ENCODE measurements around the gene ZBTB12.
"Not testable (repeated sequence)": the region's sequence is repeated elsewhere in the genome, so short reads cannot be mapped to it uniquely, and the experiment has no call there.

The ZBTB12 gene, protein sequence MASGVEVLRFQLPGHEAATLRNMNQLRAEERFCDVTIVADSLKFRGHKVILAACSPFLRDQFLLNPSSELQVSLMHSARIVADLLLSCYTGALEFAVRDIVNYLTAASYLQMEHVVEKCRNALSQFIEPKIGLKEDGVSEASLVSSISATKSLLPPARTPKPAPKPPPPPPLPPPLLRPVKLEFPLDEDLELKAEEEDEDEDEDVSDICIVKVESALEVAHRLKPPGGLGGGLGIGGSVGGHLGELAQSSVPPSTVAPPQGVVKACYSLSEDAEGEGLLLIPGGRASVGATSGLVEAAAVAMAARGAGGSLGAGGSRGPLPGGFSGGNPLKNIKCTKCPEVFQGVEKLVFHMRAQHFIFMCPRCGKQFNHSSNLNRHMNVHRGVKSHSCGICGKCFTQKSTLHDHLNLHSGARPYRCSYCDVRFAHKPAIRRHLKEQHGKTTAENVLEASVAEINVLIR

DNA sequence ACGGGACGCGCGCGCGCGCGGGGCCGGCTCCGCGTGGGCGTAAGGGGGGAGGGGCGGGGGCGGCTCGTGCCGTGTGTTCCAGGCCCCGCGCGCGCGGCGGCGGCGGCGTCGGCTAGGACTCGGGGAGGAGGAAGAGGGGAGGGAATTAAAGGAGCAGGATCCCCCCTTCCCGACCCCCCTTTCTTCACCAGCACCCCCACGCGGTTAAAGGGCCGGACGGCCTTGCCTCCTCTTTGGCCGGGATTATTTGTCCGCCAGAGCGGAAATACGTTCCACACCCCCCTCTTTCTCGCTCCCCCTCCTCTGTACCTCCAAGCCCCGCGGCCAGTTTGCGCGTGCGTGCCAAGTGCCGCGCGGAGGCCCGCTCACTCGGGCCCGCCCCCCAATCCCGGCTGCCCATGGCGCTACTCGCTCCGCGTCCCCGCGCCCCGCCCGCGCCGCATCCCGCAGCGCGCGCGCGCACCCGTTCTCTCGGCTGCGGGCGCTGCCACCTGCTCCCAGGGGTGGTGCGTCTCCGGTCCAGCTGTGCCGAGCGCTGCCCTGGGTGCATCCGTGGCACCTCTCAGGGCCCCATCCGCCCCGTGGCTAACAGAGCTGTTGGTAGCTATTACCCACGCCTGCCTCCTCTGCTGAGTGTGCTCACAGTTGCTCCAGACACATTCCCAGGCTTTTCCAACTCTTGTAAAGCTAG, at the start of gene ZBTB12:
Gene ZBTB12 (minus strand): TSS at position 134 of the 691 bp plus-strand sequence. CDS start 781 bp downstream, outside the sequence.
- DNase-seq (ENCODE audit: low read depth) = peak; percentile 75

DNA sequence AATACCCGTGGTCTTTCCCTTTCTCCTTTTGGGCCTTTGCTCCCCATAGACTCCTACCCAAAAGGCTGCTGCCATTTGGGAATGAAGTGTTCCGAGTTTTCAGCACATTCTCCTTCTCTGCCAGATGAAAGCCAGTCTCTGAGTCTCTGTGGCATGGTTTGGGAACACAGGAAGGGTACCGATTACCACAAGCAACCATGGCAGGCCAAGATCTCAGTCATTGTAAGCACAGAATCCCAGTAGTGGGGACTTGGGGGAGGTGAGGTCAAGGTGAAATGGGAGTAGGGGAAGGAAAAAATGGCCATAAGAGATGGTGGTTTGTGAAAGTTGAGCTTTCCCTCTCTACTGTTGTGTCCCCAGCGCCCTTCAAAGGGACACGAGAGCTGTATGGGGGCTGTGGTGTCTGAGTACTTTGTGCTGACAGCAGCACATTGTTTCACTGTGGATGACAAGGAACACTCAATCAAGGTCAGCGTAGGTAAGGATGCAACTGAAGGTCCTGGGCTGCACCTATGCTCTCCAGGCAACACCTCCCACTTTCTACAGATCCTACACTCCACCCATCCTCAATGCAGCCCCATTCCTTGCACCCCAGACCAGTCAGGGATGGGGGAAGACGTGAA, 48.2 kb upstream of the ZBTB12 start:
- DNase-seq (ENCODE audit: low read depth) = no peak

DNA sequence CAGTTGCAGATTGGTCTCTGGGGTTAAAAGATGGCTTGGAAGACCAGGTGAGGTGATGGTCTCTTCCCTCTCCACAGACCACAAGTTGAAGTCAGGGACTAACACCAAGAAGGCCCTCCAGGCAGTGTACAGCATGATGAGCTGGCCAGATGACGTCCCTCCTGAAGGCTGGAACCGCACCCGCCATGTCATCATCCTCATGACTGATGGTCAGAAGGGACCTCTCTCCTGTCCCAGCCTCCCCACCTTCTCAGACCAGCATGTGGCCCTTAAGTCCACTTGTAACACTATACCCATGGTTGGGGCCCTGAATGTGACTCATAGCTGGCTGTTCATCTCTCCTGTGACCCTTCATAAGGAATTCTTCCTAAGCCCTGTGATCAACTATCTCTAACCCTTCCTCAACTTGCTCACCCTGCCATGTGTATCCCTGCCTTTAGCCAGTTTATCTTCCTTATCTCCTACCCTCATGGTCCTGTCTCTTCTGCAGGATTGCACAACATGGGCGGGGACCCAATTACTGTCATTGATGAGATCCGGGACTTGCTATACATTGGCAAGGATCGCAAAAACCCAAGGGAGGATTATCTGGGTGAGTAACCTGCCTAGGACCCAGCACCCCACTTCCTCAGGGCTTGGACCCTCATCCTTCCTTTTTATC, 47.0 kb upstream of the ZBTB12 start:
- no peak for DNase-seq (ENCODE audit: low read depth)

DNA sequence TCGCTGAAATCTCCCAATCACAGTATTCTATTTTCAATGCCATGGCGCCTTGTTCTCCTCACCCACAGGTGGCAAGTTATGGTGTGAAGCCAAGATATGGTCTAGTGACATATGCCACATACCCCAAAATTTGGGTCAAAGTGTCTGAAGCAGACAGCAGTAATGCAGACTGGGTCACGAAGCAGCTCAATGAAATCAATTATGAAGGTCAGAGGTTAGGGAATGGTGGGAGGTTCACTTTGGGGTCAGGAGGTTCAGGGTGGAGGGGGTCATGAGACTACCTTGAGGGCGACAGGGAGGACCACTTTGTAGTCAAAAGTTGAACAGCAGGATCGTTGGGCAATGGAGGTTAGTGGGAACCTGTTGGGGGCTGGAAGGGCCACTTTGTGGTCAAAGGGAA, 46.4 kb upstream of the ZBTB12 start:
- no peak for DNase-seq (ENCODE audit: low read depth)

DNA sequence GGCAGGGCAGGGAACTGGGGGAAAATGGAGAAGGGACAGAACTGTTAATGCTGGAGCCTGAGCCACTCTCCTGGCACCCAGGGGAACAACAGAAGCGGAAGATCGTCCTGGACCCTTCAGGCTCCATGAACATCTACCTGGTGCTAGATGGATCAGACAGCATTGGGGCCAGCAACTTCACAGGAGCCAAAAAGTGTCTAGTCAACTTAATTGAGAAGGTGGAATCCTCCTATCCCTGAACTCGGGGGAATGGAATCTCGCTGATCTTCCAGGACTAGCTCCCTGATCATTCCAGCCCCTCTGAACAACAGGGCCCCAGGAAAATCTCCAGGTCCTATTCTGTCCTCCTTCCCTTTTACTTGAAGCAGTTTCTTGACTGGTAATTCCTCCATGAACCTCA, 46.0 kb upstream of the ZBTB12 start:
- DNase-seq (ENCODE audit: low read depth) = no peak

DNA sequence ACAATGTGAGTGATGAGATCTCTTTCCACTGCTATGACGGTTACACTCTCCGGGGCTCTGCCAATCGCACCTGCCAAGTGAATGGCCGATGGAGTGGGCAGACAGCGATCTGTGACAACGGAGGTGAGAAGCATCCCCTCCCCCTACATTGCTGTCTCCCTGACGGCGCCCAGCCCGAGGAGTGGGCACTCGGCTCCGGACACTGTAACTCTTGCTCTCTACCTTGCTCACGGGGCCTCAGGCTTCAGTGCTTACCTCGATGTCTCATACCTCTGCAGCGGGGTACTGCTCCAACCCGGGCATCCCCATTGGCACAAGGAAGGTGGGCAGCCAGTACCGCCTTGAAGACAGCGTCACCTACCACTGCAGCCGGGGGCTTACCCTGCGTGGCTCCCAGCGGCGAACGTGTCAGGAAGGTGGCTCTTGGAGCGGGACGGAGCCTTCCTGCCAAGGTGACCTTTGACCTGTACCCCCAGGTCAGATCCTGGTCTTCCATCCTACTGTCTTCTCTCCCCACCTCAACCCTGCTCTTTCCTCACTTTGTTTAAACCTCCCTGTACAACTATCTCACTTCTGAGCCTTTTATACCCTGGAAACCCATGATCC, 45.3 kb upstream of the ZBTB12 start:
- DNase-seq (ENCODE audit: low read depth) = no peak

DNA sequence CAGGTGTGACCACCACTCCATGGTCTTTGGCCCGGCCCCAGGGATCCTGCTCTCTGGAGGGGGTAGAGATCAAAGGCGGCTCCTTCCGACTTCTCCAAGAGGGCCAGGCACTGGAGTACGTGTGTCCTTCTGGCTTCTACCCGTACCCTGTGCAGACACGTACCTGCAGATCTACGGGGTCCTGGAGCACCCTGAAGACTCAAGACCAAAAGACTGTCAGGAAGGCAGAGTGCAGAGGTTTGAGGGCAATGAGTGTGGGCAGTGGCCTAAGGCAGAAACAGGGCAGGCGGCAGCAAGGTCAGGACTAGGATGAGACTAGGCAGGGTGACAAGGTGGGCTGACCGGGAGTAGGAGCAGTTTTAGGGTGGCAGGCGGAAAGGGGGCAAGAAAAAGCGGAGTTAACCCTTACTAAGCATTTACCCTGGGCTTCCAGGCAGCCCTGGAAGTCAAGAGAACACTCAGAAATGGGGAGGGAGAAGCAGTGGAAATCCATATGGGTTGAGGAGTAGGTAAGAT, 44.5 kb upstream of the ZBTB12 start:
- no peak for DNase-seq (ENCODE audit: low read depth)

DNA sequence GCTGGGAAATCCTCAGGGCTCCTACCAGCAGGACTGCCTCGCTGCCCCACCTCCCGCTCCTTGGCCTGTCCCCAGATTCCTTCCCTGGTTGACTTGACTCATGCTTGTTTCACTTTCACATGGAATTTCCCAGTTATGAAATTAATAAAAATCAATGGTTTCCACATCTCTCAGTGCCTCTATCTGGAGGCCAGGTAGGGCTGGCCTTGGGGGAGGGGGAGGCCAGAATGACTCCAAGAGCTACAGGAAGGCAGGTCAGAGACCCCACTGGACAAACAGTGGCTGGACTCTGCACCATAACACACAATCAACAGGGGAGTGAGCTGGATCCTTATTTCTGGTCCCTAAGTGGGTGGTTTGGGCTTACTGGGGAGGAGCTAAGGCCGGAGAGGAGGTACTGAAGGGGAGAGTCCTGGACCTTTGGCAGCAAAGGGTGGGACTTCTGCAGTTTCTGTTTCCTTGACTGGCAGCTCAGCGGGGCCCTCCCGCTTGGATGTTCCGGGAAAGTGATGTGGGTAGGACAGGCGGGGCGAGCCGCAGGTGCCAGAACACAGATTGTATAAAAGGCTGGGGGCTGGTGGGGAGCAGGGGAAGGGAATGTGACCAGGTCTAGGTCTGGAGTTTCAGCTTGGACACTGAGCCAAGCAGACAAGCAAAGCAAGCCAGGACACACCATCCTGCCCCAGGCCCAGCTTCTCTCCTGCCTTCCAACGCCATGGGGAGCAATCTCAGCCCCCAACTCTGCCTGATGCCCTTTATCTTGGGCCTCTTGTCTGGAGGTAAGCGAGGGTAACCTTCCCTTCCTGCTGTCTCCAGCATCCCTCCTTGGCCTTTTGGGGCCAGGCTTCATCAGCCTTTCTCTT, 43.9 kb upstream of the ZBTB12 start, which contains the start of gene CFB:
Gene CFB (plus strand): TSS at position 589 of the 863 bp plus-strand sequence. CDS start 127 bp downstream, at position 716.
- no peak for DNase-seq (ENCODE audit: low read depth)

DNA sequence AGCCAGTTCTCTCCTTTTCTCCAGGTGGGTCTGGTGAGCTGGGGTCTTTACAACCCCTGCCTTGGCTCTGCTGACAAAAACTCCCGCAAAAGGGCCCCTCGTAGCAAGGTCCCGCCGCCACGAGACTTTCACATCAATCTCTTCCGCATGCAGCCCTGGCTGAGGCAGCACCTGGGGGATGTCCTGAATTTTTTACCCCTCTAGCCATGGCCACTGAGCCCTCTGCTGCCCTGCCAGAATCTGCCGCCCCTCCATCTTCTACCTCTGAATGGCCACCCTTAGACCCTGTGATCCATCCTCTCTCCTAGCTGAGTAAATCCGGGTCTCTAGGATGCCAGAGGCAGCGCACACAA, 43.2 kb upstream of the ZBTB12 start:
- no peak for DNase-seq (ENCODE audit: low read depth)

DNA sequence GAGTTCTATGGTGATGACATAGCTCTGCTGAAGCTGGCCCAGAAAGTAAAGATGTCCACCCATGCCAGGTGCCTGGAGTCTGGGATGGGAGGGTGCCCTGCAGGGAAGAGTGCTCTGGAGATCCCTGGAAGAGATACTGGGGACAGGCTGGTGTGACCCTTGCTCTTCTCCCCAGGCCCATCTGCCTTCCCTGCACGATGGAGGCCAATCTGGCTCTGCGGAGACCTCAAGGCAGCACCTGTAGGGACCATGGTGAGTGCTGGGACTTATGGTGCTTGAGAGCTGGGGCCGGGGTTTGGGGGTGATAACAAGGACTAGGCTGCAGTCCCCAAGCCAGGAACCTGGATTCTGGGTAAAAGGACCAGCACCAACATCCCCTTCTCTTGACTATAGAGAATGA, 41.9 kb upstream of the ZBTB12 start:
- no peak for DNase-seq (ENCODE audit: low read depth)

DNA sequence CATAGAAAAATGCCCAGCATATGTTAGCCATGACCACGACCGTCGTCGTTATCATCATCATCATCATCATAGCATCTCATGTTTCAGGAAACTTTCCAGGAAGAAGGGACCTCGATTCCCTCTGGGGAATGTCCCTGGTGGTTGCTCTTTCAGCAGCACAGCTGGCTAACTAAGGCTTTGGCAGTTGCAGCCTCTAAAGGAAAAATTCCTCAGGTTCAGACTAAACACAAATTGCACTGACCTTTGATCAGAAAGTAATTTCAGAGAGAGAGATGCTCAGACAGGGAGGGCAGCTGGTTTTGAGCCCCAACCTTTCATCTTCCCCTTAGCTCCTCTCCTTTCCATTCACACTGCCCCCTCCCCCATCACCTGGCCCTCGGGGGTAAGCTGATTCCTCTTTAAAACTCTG, 38.4 kb upstream of the ZBTB12 start:
- DNase-seq (ENCODE audit: low read depth) = no peak

DNA sequence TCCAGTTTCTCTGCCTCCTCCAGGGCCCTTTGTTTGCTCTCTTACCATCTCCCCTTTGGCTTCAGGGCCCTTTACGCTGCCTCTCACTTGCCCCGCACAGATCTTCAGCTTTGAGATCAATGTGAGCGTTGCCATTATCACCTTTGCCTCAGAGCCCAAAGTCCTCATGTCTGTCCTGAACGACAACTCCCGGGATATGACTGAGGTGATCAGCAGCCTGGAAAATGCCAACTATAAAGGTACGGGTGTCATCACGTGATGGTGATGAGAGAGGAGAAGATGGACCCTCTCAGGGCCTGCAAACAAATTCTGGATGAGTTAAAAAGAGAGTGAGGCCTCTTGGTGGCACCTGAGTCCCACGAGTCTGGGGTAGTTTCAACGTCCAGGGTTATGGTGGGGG, 33.9 kb upstream of the ZBTB12 start:
- no peak for DNase-seq (ENCODE audit: low read depth)

DNA sequence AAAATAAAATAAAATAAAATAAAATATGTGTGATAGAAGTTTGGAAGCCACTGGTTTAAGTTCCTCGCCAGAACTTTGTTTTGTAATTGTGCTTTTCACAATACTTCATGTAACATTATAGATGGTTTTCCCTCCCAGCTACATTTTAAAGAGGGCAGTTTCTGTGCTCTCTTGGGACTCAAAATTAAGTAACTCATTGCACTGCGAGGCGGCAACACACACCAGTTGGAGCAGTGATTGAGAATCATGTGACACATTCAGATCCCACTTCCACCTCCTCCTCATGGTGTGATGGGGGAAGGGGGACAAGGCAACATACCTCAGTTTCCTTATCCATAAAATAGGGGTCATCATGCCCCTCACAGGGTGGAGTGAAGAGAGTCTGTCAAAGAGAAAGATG, 33.1 kb upstream of the ZBTB12 start:
- DNase-seq (ENCODE audit: low read depth) = no peak

DNA sequence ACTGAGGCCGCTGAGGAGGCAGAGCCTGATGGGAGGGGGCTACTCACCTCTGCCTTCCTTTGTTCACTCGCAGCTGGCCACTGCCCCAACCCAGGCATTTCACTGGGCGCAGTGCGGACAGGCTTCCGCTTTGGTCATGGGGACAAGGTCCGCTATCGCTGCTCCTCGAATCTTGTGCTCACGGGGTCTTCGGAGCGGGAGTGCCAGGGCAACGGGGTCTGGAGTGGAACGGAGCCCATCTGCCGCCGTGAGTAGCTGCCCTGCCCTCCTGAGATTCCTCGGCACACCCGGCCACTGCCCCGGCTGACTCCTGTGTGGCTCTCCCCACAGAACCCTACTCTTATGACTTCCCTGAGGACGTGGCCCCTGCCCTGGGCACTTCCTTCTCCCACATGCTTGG, 31.7 kb upstream of the ZBTB12 start:
- DNase-seq (ENCODE audit: low read depth) = no peak

DNA sequence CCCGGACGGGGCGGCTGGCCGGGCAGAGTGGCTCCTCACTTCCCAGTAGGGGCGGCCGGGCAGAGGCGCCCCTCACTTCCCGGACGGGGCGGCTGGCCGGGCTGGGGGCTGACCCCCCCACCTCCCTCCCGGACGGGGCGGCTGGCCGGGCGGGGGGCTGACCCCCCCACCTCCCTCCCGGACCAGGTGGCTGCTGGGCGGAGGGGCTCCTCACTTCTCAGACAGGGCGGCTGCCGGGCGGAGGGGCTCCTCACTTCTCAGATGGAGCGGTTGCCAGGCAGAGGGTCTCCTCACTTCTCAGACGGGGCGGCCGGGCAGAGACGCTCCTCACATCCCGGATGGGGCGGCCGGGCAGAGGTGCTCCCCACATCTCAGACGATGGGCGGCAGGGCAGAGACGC, 30.3 kb upstream of the ZBTB12 start:
- not testable (repeated sequence) for DNase-seq (ENCODE audit: low read depth)

DNA sequence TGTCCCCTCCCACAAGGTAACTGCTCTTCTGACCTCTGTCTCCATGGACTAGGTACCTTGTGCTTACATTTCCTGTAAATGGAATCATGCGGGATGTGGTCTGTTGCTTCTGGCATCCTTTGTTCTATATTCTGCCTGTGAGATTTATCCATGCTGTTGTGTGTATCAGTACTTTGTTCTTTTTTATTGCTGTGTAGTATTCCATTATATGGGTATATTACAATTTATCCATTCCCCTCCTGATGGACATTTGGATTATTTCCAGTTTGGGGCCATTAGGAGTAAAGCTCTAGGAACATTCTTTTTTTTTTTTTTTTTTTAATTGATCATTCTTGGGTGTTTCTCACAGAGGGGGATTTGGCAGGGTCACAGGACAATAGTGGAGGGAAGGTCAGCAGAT, 29.1 kb upstream of the ZBTB12 start:
- no peak for DNase-seq (ENCODE audit: low read depth)

DNA sequence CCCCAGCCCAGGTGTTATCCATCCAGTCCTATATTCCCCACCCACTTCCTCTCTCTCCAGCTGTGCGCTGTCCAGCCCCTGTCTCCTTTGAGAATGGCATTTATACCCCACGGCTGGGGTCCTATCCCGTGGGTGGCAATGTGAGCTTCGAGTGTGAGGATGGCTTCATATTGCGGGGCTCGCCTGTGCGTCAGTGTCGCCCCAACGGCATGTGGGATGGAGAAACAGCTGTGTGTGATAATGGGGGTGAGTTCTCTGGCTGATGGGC, 26.7 kb upstream of the ZBTB12 start:
- no peak for DNase-seq (ENCODE audit: low read depth)

DNA sequence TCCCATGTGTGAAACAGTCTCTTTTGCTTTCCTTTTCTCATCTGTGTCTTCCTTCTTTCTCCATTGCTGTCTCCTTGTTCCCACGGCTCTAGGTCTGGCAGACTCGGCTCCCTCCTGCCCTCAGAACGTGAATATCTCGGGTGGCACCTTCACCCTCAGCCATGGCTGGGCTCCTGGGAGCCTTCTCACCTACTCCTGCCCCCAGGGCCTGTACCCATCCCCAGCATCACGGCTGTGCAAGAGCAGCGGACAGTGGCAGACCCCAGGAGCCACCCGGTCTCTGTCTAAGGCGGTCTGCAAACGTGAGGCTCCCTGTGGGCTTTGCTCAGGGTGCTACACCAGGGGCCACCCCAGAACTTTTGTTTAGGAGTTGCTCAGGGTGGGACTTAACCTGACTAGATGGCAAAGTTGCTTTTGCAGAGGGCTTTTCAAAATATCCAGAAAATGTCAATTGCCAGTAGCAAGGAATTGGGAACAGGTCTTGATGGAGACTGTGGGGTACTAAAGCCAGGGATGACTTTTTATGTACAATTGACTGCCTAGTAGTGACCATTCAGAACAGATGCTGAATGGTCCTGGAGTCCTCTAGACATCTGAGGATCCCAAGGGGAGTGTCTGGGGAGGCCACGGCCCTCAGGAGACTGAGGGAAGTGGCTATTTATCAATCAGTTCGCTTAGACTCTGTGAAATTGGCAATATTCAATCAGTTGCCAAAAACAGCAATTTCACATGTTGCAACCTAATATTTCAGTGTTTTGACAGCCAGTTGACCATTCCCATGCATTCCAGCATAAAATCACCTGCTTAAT, 26.2 kb upstream of the ZBTB12 start:
- no peak for DNase-seq (ENCODE audit: low read depth)

DNA sequence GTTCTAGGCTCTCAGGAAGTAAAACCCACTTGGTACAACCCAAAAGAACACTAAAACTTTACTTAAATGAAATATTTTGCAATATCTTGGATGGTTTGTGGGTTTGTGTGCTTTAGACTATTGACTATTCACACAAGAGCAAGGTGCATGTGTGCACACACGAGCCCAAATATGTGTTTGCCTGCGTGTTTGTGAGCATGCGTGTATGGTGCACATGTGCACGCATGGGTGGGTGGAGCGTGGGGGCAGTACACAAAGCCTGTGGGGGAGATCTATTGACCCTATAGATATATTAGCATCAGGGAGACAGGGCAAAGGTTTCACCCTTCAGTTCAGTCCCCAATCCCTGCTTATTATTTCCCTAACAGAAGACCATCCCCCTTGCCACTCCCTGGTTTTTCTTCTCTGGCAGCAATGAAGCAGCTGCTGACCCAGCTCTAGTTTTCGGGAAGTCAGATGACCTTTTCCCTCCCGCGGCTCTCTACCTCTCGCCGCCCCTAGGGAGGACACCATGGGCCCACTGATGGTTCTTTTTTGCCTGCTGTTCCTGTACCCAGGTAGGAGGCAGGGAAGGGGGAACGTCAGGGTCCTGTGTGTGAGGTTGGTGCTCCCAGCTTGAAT, 25.5 kb upstream of the ZBTB12 start, which contains the start of gene C2:
Gene C2 (plus strand): TSS at position 476 of the 621 bp plus-strand sequence. CDS start 36 bp downstream, at position 512.
- no peak for DNase-seq (ENCODE audit: low read depth)

DNA sequence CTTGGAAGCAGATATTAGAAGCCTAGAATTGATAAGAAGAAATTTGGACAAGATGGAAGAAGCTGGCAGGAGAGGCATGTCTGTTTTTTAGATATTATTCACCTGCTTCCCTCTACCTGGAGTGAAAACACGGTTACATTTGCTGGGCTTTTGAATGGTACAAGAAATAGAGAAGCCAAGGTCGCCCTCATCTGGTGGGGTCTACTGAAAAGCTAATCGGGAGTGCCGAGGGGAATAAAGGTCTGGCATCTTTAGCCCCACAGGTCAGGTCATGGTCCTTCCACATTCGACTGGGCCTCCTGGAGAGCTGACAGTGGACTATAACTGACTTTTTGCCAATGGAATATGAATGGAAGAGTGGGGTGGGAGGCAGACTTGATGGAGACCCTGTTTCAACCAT, 21.1 kb upstream of the ZBTB12 start:
- DNase-seq (ENCODE audit: low read depth) = no peak
